ENCODE data around the gene CLIC4.

DNA sequence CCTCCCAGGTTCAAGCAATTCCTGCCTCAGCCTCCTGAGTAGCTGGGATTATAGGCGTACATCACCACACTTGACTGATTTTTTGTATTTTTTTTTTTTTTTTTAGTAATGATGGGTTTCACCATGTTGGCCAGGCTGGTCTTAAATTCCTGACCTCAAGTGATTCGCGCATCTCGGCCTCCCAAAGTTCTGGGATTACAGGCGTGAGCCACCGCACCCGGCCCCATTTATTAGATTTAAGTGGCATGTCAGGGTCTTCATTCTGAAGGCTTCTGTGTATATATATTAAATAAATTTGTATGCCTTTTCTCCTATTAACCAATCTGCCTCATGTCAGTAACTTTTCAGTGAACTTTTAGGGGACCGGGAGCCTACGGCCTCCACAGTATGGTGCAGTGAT is 6.0 kb upstream of the CLIC4 start:
- TF ChIP-seq, protein P1, sequence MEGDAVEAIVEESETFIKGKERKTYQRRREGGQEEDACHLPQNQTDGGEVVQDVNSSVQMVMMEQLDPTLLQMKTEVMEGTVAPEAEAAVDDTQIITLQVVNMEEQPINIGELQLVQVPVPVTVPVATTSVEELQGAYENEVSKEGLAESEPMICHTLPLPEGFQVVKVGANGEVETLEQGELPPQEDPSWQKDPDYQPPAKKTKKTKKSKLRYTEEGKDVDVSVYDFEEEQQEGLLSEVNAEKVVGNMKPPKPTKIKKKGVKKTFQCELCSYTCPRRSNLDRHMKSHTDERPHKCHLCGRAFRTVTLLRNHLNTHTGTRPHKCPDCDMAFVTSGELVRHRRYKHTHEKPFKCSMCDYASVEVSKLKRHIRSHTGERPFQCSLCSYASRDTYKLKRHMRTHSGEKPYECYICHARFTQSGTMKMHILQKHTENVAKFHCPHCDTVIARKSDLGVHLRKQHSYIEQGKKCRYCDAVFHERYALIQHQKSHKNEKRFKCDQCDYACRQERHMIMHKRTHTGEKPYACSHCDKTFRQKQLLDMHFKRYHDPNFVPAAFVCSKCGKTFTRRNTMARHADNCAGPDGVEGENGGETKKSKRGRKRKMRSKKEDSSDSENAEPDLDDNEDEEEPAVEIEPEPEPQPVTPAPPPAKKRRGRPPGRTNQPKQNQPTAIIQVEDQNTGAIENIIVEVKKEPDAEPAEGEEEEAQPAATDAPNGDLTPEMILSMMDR (optimal IDR thresholded peaks at IDR 0.05 in 1 of 3, IDR thresholded peaks at IDR 0.05 in 1 of 3, conservative IDR thresholded peaks at IDR 0.05 in 1 of 3; ENCODE audit: extremely low read depth in 1 of 3, insufficient read depth in 2 of 3, low read length in 3 of 3) = no peak
- TF ChIP-seq EZH2 (IDR thresholded peaks at IDR 0.05; ENCODE audit: low read length) = no peak

Data from keratinocyte (primary cell).